NCI-H345 treated with DMSO at 0.1 percent for 48 hours (cell line): Measurements from ENCODE around the gene LYSMD4.

ENCODE experiments used
- DNase-seq: peaks from one replicate; lab custom pipeline; 2025; ENCODE audit not compliant: unreplicated experiment; lab: John Stamatoyannopoulos, UW

LYSMD4 gene

GRCh38 chr15:99731336-99732123, 1.7 kb downstream of the LYSMD4 start:
- no peak for DNase-seq

DNA sequence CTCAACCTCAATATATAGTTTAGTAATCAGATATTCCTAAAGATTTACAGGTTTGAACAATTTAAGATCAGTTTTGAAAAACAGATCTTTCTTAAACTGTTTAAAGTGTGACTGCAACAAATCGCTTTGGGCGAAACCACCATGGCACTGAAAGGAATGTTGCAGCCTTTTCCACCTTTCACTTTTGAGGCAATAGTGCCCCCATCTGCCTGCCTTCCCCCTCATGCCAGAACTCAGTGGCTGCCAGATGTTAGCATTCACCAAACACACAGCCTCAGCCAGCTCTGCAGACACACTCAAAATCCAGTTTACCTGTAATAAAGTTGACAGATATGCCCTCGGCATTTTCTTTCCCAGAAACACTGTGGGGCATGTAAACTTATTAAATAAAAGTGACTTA, 3.3 kb downstream of the LYSMD4 start:
- DNase-seq: no peak

DNA sequence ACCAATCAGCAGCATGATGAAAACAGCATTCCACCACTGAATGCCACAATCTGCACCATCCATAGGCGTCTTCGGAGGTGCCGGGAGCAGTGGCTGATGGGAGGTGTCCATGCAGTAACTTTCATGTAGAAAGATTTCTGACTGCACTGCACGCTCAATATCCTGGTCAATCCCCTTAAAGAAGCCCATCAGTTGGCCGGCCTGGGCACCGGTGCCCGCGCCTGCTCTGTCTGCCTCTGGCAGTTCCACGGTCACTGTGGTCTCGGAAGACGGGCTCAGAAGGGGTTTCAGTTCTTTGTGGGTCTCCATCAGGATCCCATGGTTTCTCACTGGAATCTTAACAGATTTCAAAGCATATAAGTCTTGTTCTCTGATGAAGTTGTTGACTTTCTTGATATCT, 3.9 kb downstream of the LYSMD4 start:
- no peak for DNase-seq

GRCh38 chr15:99728916-99729315, 4.3 kb downstream of the LYSMD4 start:
- DNase-seq: no peak

DNA sequence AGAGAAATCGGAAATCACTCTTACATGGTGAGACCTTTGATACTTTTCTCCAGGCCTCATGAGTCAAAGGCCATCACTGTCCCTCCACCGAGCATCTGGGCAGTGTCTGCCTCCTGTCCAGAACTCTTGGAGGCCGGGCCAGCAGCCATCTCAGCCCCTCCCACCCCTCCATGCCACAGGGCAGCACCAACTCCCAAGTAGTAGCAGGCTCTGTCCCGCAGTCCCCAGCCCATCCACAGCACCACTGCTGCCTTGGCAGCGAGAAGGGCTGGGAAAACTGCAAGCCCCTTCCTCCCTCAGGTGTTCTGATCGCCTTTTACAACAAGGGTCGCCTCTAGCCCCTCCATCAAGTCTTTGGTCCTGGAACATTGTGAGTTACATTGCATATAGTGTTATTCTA, 5.5 kb downstream of the LYSMD4 start:
- no peak for DNase-seq

- no peak for DNase-seq
These were observed 5.9 kb downstream of the LYSMD4 start for GRCh38 chr15:99727330-99727729.

GRCh38 chr15:99726333-99726732, 6.9 kb downstream of the LYSMD4 start:
- DNase-seq: no peak

- DNase-seq: no peak
These were observed 10.8 kb downstream of the LYSMD4 start for GRCh38 chr15:99722406-99722805.

GRCh38 chr15:99721896-99722295, 11.3 kb downstream of the LYSMD4 start:
- DNase-seq: no peak

- DNase-seq: no peak
These were observed 12.0 kb downstream of the LYSMD4 start for GRCh38 chr15:99721104-99721778.

DNA sequence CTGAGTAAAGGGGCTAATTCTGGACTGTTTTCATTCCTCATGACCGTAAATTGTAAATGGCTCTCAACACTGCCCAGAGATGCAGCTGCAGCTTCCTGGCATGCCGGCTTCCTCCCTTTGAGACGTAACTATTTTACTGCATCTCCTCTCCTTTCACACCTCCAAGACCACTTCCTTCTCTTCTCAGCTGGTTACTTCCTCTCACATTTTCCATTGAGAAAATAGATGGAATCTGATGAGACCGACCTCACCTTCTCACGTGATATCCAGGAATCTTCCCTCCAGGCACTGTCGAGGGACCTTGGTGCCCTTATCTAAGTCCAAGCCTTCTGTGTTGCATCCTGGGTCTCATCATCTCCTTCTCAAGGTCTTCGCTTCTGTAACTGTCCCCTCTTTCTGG, 12.7 kb downstream of the LYSMD4 start:
- no peak for DNase-seq

DNA sequence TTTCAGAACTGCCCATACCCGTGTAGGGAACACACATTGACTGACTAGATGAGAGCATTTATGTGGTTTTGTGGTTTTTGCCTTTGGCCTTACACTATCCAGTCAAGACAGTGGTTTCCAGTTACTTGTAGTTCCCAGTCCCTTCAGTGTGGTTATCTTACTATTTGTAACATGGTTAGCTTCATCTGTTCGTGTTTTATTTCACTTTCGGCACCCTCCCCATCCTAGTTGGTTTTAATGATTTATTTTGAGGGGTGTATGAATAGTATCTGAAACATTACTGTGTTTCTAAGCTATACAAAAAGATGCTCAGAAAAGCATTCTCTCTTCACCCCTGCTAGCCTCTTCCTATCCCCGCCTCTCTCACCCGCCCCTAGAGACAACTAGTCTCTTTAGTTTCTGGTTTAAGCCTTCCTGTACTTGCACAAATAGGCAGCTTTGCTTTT, 14.1 kb downstream of the LYSMD4 start:
- DNase-seq: no peak

- DNase-seq: no peak
These were observed 14.8 kb downstream of the LYSMD4 start for GRCh38 chr15:99718421-99718820.

DNA sequence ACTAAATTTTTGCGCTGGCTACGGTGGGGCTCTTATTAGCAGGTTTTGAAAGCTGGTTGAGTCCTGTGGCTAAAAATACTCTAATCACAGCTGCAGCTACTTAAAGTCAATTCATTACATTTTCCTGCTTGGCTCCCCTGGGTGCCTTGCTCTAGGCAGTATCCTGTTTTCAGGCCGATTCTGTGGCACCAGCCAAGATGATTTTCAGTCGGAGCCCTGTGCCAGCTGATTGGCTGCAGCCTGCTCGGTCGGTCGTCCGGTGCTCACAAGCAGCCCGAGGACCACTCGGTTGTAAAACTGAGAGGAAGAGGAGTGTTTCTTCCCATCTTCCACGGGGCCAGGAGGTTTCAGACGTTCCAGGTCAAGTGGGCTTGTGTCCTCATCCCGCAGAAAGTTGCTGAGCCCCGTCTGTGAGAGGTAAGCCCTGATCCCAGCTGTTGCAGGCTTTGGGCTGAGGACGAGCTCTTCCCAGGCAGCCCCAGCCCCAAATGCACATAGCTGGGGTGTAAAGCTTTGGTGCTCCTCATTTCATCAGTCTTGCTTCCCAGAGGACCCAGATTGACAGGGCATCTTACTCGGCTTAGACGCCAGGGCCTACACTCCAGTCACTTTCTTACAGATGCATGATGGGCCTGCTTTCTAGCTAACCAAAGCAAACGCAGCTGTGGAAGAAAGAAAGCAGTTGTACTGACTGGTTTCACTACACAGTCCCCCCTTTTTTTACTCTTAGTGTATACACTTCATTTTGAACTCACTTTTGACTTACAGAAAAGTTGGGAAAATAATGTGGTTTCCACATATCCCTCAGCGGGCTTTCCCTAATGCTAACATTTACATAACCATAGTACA, 15.9 kb downstream of the LYSMD4 start:
- DNase-seq: no peak

- DNase-seq: no peak
These were observed 16.6 kb downstream of the LYSMD4 start for GRCh38 chr15:99716540-99717095.

DNA sequence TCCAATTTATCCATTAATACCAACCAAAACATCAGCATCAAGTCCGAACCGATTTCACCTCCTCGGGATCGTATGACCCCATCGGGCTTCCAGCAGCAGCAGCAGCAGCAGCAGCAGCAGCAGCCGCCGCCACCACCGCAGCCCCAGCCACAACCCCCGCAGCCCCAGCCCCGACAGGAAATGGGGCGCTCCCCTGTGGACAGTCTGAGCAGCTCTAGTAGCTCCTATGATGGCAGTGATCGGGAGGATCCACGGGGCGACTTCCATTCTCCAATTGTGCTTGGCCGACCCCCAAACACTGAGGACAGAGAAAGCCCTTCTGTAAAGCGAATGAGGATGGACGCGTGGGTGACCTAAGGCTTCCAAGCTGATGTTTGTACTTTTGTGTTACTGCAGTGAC, 20.8 kb downstream of the LYSMD4 start:
- DNase-seq: no peak

DNA sequence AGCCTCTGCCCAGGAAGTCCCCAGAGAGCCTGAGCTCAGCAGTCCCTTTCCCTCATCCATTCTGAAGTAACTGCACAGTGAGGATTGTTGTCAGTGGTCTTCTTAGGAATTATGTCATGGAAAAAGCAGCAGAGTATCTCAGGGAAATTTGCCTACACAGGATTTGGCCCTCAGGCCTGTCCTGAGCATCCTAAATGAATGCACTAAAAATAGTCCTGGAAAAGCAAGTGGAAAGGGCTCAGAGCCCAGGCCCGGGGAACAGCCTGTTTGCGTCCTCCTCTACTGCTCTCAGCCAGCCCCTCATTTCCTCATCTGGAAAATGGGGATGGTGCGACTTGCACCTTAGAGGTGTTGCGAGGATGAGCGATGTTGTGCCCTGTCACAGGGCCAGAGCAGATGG, 21.6 kb downstream of the LYSMD4 start:
- DNase-seq: no peak

- no peak for DNase-seq
These were observed 23.8 kb downstream of the LYSMD4 start for GRCh38 chr15:99709243-99709986.

- no peak for DNase-seq
These were observed 24.7 kb downstream of the LYSMD4 start for GRCh38 chr15:99708563-99708962.

GRCh38 chr15:99707473-99708270, 25.6 kb downstream of the LYSMD4 start:
- DNase-seq: no peak
